A673 (cell line): ENCODE results near the gene LIN9. TPM values are rescaled to one million over a fixed set of nuclear protein-coding genes. Genes with fewer than 3 reads are reported as not detected.
"Not testable (repeated sequence)": the region's sequence is repeated elsewhere in the genome, so short reads cannot be mapped to it uniquely, and the experiment has no call there.

ENCODE experiments used
- BruUV-seq: library from RNA; stranded (reverse); fragments of 400-500 nt; replicated peaks from 2 replicates; lab custom pipeline; 2021; lab: Mats Ljungman, UMichigan
- CTCF ChIA-PET: fragments of 300-600 bp; sonication (Branson Sonifier 250); formaldehyde crosslinking; loops from one replicate; lab custom pipeline; 2022; ENCODE audit warnings: antibody characterized with exemption; lab: Charles Lee
- POLR2A ChIA-PET: fragments of 300-600 bp; sonication (Branson Sonifier 250); formaldehyde crosslinking; loops from one replicate; lab custom pipeline; 2022; ENCODE audit warnings: antibody characterized with exemption; ENCODE audit not compliant: low non-redundant PET; lab: Charles Lee
- DNase-seq: peaks from one replicate; pipeline ENCODE4 v3.0.0-alpha.2; 2015; ENCODE audit warnings: low spot score
- H3K27ac ChIP-seq: fragments of 200-600 bp; sonication (generic); 2 replicates; pipeline ENCODE4 v1.5.1; 2016; ENCODE audit warnings: mixed run types, low read depth, mild to moderate bottlenecking, mixed read lengths, antibody characterized with exemption, low read length; ENCODE audit not compliant: poor library complexity, severe bottlenecking
- H3K27me3 ChIP-seq: fragments of 200-600 bp; sonication (generic); replicated peaks from 2 replicates; pipeline ENCODE4 v1.6.1; 2017; ENCODE audit warnings: mixed run types, low read depth, mild to moderate bottlenecking, mixed read lengths, antibody characterized with exemption, low read length; ENCODE audit not compliant: insufficient read depth, poor library complexity
- H3K36me3 ChIP-seq: fragments of 200-600 bp; sonication (generic); 2 replicates; pipeline ENCODE4 v1.6.1; 2016; ENCODE audit warnings: mixed run types, mild to moderate bottlenecking, mixed read lengths, antibody characterized with exemption, low read length; ENCODE audit not compliant: insufficient read depth, poor library complexity, severe bottlenecking
- H3K4me1 ChIP-seq: fragments of 200-600 bp; sonication (generic); 2 replicates; pipeline ENCODE4 v1.6.1; 2017; ENCODE audit warnings: mixed run types, mild to moderate bottlenecking, mixed read lengths, antibody characterized with exemption, low read length; ENCODE audit not compliant: insufficient read depth, poor library complexity, severe bottlenecking
- H3K4me3 ChIP-seq: fragments of 200-600 bp; sonication (generic); 2 replicates; pipeline ENCODE4 v1.5.1; 2016; ENCODE audit warnings: low read depth, mixed run types, mild to moderate bottlenecking, mixed read lengths, low read length; ENCODE audit not compliant: poor library complexity, severe bottlenecking
- H3K9me3 ChIP-seq: fragments of 200-600 bp; sonication (generic); 2 replicates; pipeline ENCODE4 v1.6.1; 2016; ENCODE audit warnings: mixed run types, low read depth, mild to moderate bottlenecking, mixed read lengths, antibody characterized with exemption, low read length; ENCODE audit not compliant: poor library complexity, severe bottlenecking
- EZH2 ChIP-seq: fragments of 200-600 bp; sonication (generic); IDR thresholded peaks from 2 replicates; pipeline ENCODE4 v1.6.1; 2017; ENCODE audit warnings: borderline replicate concordance, low read depth, mild to moderate bottlenecking, mixed read lengths, antibody characterized with exemption, low read length; ENCODE audit not compliant: poor library complexity, severe bottlenecking
- intact Hi-C: fragments of 100-400 bp; cut with micrococcal nuclease; formaldehyde crosslinking; loops from one replicate; pipeline ENCODE4 v1.10.0; 2022; ENCODE audit not compliant: unreplicated experiment
- total RNA-seq: library from RNA; stranded (reverse); gene quantifications from 2 replicates; pipeline ENCODE4 v1.2.3, GENCODE V29; 2021
- TF ChIP-seq, protein P1 (sequence below): fragments of 300-800, 200-600 bp; sonication (generic); conservative IDR thresholded peaks from 2 replicates; pipeline ENCODE4 v1.5.1; 2017; ENCODE audit warnings: low read depth, mild to moderate bottlenecking, antibody characterized with exemption, low read length, moderate library complexity, mixed read lengths

LIN9 gene
- total RNA-seq, 1 experiment from 2014 or later: 20.7 TPM

DNA sequence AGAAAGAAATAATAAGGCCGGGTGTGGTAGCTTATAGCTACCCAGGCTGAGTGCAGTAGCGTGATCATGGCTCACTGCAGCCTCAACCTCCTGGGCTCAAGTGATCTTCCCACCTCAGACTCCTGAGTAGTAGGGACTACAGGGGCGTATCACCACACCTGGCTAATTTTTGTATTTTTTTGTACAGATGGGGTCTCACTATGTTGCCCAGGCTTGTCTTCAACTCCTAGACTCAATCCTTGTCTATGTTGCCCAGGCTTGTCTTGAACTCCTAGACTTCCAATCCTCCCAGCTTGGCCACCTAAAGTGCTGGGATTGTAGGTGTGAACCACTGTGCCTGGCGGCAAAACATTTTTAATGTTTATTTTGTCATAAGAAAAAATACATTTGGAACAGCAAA lies 55.0 kb downstream of the LIN9 start:
- H3K4me3 ChIP-seq: no peak overlapping the region
- ChIA-PET POLR2A (no interaction called here), CTCF (no interaction called here)
- H3K27ac ChIP-seq: no peak overlapping the region
- no peaks in the 10 kb centered on the region for H3K9me3 ChIP-seq
- no peak for TF ChIP-seq EZH2
- TF ChIP-seq, protein P1, sequence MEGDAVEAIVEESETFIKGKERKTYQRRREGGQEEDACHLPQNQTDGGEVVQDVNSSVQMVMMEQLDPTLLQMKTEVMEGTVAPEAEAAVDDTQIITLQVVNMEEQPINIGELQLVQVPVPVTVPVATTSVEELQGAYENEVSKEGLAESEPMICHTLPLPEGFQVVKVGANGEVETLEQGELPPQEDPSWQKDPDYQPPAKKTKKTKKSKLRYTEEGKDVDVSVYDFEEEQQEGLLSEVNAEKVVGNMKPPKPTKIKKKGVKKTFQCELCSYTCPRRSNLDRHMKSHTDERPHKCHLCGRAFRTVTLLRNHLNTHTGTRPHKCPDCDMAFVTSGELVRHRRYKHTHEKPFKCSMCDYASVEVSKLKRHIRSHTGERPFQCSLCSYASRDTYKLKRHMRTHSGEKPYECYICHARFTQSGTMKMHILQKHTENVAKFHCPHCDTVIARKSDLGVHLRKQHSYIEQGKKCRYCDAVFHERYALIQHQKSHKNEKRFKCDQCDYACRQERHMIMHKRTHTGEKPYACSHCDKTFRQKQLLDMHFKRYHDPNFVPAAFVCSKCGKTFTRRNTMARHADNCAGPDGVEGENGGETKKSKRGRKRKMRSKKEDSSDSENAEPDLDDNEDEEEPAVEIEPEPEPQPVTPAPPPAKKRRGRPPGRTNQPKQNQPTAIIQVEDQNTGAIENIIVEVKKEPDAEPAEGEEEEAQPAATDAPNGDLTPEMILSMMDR: no peak
- H3K4me1 ChIP-seq: no peaks in the 10 kb centered on the region
- no peak for DNase-seq
- no TSS peak for BruUV-seq
- intact Hi-C loops: no loop called here
- peaks cover 17% of the 10 kb centered on the region for H3K36me3 ChIP-seq
- H3K27me3 ChIP-seq: no peaks in the 10 kb centered on the region

DNA sequence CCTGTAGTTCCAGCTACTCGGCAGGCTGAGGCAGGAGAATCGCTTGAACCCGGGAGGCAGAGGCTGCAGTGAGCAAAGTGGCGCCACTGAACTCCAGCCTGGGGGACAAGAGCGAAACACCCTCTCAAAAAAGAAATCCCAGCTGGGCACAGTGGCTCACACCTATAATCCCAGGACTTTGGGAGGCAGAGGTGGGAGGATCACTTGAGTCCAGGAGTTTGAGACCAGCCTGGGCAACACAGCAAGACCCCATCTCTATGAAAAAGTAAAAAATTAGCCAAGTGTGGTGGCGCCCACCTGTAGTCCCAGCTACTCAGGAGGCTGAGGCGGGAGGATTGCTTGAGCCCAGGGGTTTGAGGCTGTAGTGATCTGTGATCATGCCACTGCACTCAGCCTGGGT lies 56.1 kb downstream of the LIN9 start:
- intact Hi-C loops, H3K27ac ChIP-seq, DNase-seq, H3K4me3 ChIP-seq, CTCF ChIA-PET, H3K27me3 ChIP-seq, H3K4me1 ChIP-seq, POLR2A ChIA-PET, H3K9me3 ChIP-seq, BruUV-seq: not testable (repeated sequence)
- H3K36me3 ChIP-seq: peaks cover 18% of the 10 kb centered on the region

DNA sequence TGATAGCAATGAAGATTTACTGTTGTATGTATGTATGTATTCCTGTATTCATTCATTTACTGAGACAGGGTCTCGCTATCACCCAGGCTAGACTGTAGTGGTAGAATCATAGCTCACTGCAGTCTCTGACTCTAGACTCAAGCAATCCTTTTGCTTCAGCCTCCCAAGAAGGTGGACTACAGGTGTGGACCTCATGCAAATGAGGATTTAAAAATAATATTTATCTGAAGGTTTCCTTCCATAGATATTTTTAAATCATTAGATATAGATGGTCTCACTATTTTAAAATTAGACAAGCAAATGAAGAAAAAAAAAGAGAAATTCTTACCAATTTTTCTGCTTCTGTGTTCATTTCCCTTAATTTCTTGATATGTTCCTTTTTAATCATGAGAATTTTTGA lies 58.5 kb downstream of the LIN9 start:
- CTCF ChIA-PET: no interaction called here
- Histone ChIP-seq H3K4me3 (no peak overlapping the region), H3K27me3 (no peaks in the 10 kb centered on the region), H3K36me3 (peaks cover 18% of the 10 kb centered on the region), H3K9me3 (no peaks in the 10 kb centered on the region), H3K27ac (no peak overlapping the region), H3K4me1 (no peaks in the 10 kb centered on the region)
- TF ChIP-seq, protein P1: no peak
- no peak for TF ChIP-seq EZH2
- POLR2A ChIA-PET: no interaction called here
- BruUV-seq: no TSS peak
- intact Hi-C loops: no loop called here
- DNase-seq: no peak

DNA sequence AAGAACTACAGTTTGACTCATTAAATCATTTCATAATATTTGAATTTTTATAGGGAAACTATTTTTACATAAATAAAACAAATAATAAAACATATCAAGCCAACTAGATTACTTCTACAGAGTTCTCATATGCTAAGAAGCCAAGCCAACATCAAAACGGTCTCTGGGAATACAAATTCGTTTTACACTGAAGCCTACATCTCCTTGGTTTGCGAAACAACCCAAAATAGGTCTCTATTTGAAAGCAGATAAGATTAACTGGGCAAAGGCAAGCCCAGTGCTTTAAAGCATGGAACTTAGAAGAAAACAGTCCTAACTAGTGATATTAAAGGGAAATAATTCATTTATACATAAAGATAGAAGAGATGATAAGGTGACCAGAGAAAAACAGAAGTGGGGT lies 60.2 kb downstream of the LIN9 start:
- BruUV-seq: no TSS peak
- Histone ChIP-seq H3K36me3 (peaks cover 22% of the 10 kb centered on the region), H3K27ac (no peak overlapping the region), H3K4me1 (no peaks in the 10 kb centered on the region), H3K9me3 (no peaks in the 10 kb centered on the region), H3K27me3 (no peaks in the 10 kb centered on the region), H3K4me3 (no peak overlapping the region)
- DNase-seq: no peak
- ChIA-PET CTCF (no interaction called here), POLR2A (no interaction called here)
- intact Hi-C loops: no loop called here
- TF ChIP-seq, protein P1: no peak
- TF ChIP-seq EZH2: no peak
